Calu3 (cell line): ENCODE data around the gene BST1. TPM values are rescaled to one million over a fixed set of nuclear protein-coding genes. Genes with fewer than 3 reads are reported as not detected.
A peak's percentile ranks its signal among the peaks of the same experiment; 100 is the strongest.

ENCODE experiments used
- BruUV-seq: library from RNA; stranded (reverse); fragments of 400-500 nt; replicated peaks from 2 replicates; lab custom pipeline; 2021; lab: Mats Ljungman, UMichigan
- CTCF ChIA-PET: fragments of 300-600 bp; sonication (Branson Sonifier 250); formaldehyde crosslinking; loops from one replicate; lab custom pipeline; 2022; ENCODE audit warnings: antibody characterized with exemption; lab: Charles Lee
- DNase-seq: peaks from one replicate; pipeline ENCODE4 v3.0.0; 2022
- H3K27ac Mint-ChIP-seq: one replicate; pipeline ENCODE4 v1.8.0; 2022; ENCODE audit warnings: mixed read lengths; ENCODE audit not compliant: unreplicated experiment
- H3K27me3 Mint-ChIP-seq: one replicate; pipeline ENCODE4 v1.8.0; 2022; ENCODE audit warnings: mixed read lengths; ENCODE audit not compliant: unreplicated experiment
- H3K36me3 Mint-ChIP-seq: one replicate; pipeline ENCODE4 v1.8.0; 2022; ENCODE audit warnings: mild to moderate bottlenecking, moderate library complexity, mixed read lengths; ENCODE audit not compliant: insufficient read depth, unreplicated experiment
- H3K4me1 Mint-ChIP-seq: one replicate; pipeline ENCODE4 v1.8.0; 2022; ENCODE audit warnings: mild to moderate bottlenecking, low read depth, mixed read lengths; ENCODE audit not compliant: unreplicated experiment
- H3K4me3 Mint-ChIP-seq: one replicate; pipeline ENCODE4 v1.8.0; 2022; ENCODE audit warnings: mild to moderate bottlenecking, low read depth, moderate library complexity, mixed read lengths; ENCODE audit not compliant: unreplicated experiment
- H3K9me3 Mint-ChIP-seq: one replicate; pipeline ENCODE4 v1.8.0; 2022; ENCODE audit warnings: low read depth, mixed read lengths; ENCODE audit not compliant: unreplicated experiment
- intact Hi-C: fragments of 100-400 bp; cut with micrococcal nuclease; formaldehyde crosslinking; loops from one replicate; pipeline ENCODE4 v1.10.0; 2022; ENCODE audit not compliant: unreplicated experiment
- total RNA-seq: library from RNA; stranded (reverse); gene quantifications from 2 replicates; pipeline ENCODE4 v1.2.3, GENCODE V29; 2022
- TF ChIP-seq, protein P1 (sequence below): fragments of 200-600 bp; IDR thresholded peaks from one replicate; pipeline ENCODE4 v1.8.0; 2022; ENCODE audit warnings: antibody characterized with exemption; ENCODE audit not compliant: unreplicated experiment

BST1 gene
- total RNA-seq, 1 experiment from 2014 or later = 6.0 TPM

DNA sequence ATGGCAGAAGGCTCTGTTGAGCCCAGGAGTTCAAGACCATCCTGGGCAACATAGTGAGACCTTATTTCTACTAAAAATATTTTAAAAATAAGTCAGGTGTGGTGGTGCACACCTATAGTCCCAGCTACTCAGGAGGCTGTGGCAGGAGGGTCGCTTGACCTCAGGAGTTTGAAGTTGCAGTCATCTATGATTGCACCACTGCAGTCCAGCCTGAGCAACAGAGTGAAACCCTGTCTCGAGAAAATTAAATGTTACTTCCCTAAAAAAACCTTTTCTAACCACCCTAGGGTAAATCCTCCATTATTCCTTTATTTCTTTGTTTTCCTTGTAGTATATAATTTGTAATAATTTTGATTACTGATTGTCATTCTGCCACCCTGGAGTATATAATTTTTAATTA is 13.3 kb upstream of the BST1 start:
- intact Hi-C loops = no loop called here
- CTCF ChIA-PET = interaction anchor here (0.6 kb wide), 1 partner anchor 8 kb away, joined by 5 read pairs; no protein-coding TSS in a partner anchor
- H3K27me3 Mint-ChIP-seq = no peaks in the 10 kb centered on the region
- H3K4me3 Mint-ChIP-seq = no peak overlapping the region
- peaks cover 21% of the 10 kb centered on the region for H3K36me3 Mint-ChIP-seq
- TF ChIP-seq, protein P1, sequence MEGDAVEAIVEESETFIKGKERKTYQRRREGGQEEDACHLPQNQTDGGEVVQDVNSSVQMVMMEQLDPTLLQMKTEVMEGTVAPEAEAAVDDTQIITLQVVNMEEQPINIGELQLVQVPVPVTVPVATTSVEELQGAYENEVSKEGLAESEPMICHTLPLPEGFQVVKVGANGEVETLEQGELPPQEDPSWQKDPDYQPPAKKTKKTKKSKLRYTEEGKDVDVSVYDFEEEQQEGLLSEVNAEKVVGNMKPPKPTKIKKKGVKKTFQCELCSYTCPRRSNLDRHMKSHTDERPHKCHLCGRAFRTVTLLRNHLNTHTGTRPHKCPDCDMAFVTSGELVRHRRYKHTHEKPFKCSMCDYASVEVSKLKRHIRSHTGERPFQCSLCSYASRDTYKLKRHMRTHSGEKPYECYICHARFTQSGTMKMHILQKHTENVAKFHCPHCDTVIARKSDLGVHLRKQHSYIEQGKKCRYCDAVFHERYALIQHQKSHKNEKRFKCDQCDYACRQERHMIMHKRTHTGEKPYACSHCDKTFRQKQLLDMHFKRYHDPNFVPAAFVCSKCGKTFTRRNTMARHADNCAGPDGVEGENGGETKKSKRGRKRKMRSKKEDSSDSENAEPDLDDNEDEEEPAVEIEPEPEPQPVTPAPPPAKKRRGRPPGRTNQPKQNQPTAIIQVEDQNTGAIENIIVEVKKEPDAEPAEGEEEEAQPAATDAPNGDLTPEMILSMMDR = no peak
- H3K9me3 Mint-ChIP-seq = peaks cover 2% of the 10 kb centered on the region
- H3K4me1 Mint-ChIP-seq = peaks cover 47% of the 10 kb centered on the region
- no peak for DNase-seq
- BruUV-seq = no TSS peak
- H3K27ac Mint-ChIP-seq = no peak overlapping the region

- Mint-ChIP-seq H3K4me3 (no peak overlapping the region), H3K4me1 (peaks cover 48% of the 10 kb centered on the region), H3K27ac (peak overlapping the region; percentile 73), H3K27me3 (no peaks in the 10 kb centered on the region), H3K9me3 (peaks cover under 1% of the 10 kb centered on the region), H3K36me3 (peaks cover 20% of the 10 kb centered on the region)
- intact Hi-C loops = no loop called here
- CTCF ChIA-PET = interaction anchor here (0.5 kb wide), 1 partner anchor 66 kb away, joined by 3 read pairs; no protein-coding TSS in a partner anchor
- peak; percentile 18 for DNase-seq
- BruUV-seq = no TSS peak
- TF ChIP-seq, protein P1 = no peak
Measured at GRCh38 chr4:15690020-15690809, 12.7 kb upstream of the BST1 start.

GRCh38 chr4:15691346-15692135 is 11.3 kb upstream of the BST1 start:
- intact Hi-C loops = no loop called here
- Mint-ChIP-seq H3K27ac (peak overlapping the region; percentile 73), H3K36me3 (peaks cover 16% of the 10 kb centered on the region), H3K4me3 (no peak overlapping the region), H3K27me3 (no peaks in the 10 kb centered on the region), H3K9me3 (no peaks in the 10 kb centered on the region), H3K4me1 (peaks cover 45% of the 10 kb centered on the region)
- CTCF ChIA-PET = no interaction called here
- no TSS peak for BruUV-seq
- no peak for DNase-seq
- TF ChIP-seq, protein P1 = no peak

DNA sequence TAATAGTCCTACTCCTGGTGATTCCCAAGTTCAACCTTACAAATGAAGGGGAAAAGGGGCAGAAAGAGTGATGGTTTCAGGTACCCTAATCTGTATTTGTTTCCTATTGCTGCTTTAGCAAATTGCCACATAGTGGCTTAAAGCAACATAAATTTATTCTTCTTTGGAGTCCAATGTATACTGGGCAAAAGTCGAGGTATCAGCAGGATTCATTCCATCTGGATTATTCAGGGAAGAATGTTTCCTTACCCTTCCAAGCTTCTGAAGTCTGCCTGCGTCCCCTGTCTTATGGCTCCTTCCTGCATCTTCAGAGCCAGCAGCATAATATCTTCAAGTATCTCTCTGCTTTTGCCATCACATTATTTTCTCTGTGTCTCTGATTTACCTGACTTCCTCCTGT is 10.3 kb upstream of the BST1 start:
- BruUV-seq = no TSS peak
- TF ChIP-seq, protein P1 = no peak
- CTCF ChIA-PET = no interaction called here
- Mint-ChIP-seq H3K27me3 (no peaks in the 10 kb centered on the region), H3K27ac (peak overlapping the region; percentile 0), H3K4me3 (no peak overlapping the region), H3K9me3 (peaks cover 4% of the 10 kb centered on the region), H3K36me3 (peaks cover 15% of the 10 kb centered on the region), H3K4me1 (peaks cover 45% of the 10 kb centered on the region)
- intact Hi-C loops = no loop called here
- DNase-seq = no peak
